Caco-2 (cell line): ENCODE data around the gene BRIP1. TPM values are rescaled to one million over a fixed set of nuclear protein-coding genes. Genes with fewer than 3 reads are reported as not detected.

ENCODE experiments used
- BruUV-seq: library from RNA; stranded (reverse); fragments of 400-500 nt; replicated peaks from 2 replicates; lab custom pipeline; 2021; lab: Mats Ljungman, UMichigan
- CTCF ChIA-PET: fragments of 300-600 bp; sonication (Branson Sonifier 250); formaldehyde crosslinking; loops from one replicate; lab custom pipeline; 2022; ENCODE audit warnings: antibody characterized with exemption; lab: Charles Lee
- POLR2A ChIA-PET: fragments of 300-600 bp; sonication (Branson Sonifier 250); formaldehyde crosslinking; loops from one replicate; lab custom pipeline; 2022; ENCODE audit warnings: antibody characterized with exemption; lab: Charles Lee
- DNase-seq, 2 experiments: peaks; one replicate each; pipeline versions ENCODE4 v3.0.0 to v3.0.0-alpha.2; 2020 to 2022
- H3K27me3 ChIP-seq: replicated peaks from 2 replicates; pipeline ENCODE4 v1.6.0; 2011; ENCODE audit warnings: low read length; ENCODE audit not compliant: control insufficient read depth, insufficient read depth
- H3K36me3 ChIP-seq: 2 replicates; pipeline ENCODE4 v1.5.1; 2011; ENCODE audit warnings: low read length; ENCODE audit not compliant: control insufficient read depth, insufficient read depth
- H3K4me1 ChIP-seq: fragments of 250-450 bp; sonication (Bioruptor Pico); 2 replicates; pipeline ENCODE4 v1.5.1; 2020; ENCODE audit warnings: mild to moderate bottlenecking
- H3K4me3 ChIP-seq: 2 replicates; pipeline ENCODE4 v1.5.1; 2011; ENCODE audit warnings: low read depth, mild to moderate bottlenecking, control low read depth, low read length
- H3K9me3 ChIP-seq: fragments of 250-450 bp; sonication (Bioruptor Pico); 2 replicates; pipeline ENCODE4 v1.5.1; 2020; ENCODE audit warnings: mild to moderate bottlenecking, moderate library complexity
- H3K27ac Mint-ChIP-seq: one replicate; pipeline ENCODE4 v1.8.0; 2022; ENCODE audit warnings: mixed read lengths; ENCODE audit not compliant: unreplicated experiment
- H3K27me3 Mint-ChIP-seq: one replicate; pipeline ENCODE4 v1.8.0; 2022; ENCODE audit warnings: mixed read lengths; ENCODE audit not compliant: insufficient read depth, unreplicated experiment
- H3K36me3 Mint-ChIP-seq: one replicate; pipeline ENCODE4 v1.8.0; 2022; ENCODE audit warnings: mild to moderate bottlenecking, mixed read lengths; ENCODE audit not compliant: insufficient read depth, unreplicated experiment
- H3K4me1 Mint-ChIP-seq: one replicate; pipeline ENCODE4 v1.8.0; 2022; ENCODE audit warnings: low read depth, mixed read lengths; ENCODE audit not compliant: unreplicated experiment
- H3K4me3 Mint-ChIP-seq: one replicate; pipeline ENCODE4 v1.8.0; 2022; ENCODE audit warnings: mild to moderate bottlenecking, moderate library complexity, mixed read lengths; ENCODE audit not compliant: unreplicated experiment
- H3K9me3 Mint-ChIP-seq: one replicate; pipeline ENCODE4 v1.8.0; 2022; ENCODE audit warnings: mixed read lengths; ENCODE audit not compliant: unreplicated experiment
- CTCF ChIP-seq, 2 experiments: fragments of 200-600 bp in 1 of 2; IDR thresholded peaks; 1 replicate in 1 of 2; 2 replicates in 1 of 2; pipeline versions ENCODE4 v1.5.1 to v1.8.0; 2011 to 2022; ENCODE audit warnings: antibody characterized with exemption in 1 of 2, control low read depth in 1 of 2, inconsistent platforms in 1 of 2, low read depth in 1 of 2, low read length in 1 of 2, mild to moderate bottlenecking in 1 of 2, moderate library complexity in 1 of 2; ENCODE audit not compliant: insufficient read depth in 1 of 2, severe bottlenecking in 1 of 2, unreplicated experiment in 1 of 2
- intact Hi-C: fragments of 100-400 bp; cut with micrococcal nuclease; formaldehyde crosslinking; loops from one replicate; pipeline ENCODE4 v1.10.0; 2022; ENCODE audit not compliant: unreplicated experiment
- total RNA-seq: library from RNA; stranded (reverse); gene quantifications from 2 replicates; pipeline ENCODE4 v1.2.3, GENCODE V29; 2022

The BRIP1 gene
- total RNA-seq, 1 experiment from 2014 or later: 18.3 TPM

- DNase-seq: no peak
- Mint-ChIP-seq H3K9me3 (no peaks in the 10 kb centered on the region), H3K27me3 (no peaks in the 10 kb centered on the region), H3K4me1 (no peaks in the 10 kb centered on the region), H3K36me3 (peaks cover 13% of the 10 kb centered on the region), H3K27ac (no peak overlapping the region), H3K4me3 (no peak overlapping the region)
- H3K36me3 ChIP-seq: no peaks in the 10 kb centered on the region
- H3K27me3 ChIP-seq: no peaks in the 10 kb centered on the region
- no peaks in the 10 kb centered on the region for H3K9me3 ChIP-seq
- H3K4me3 ChIP-seq: no peak overlapping the region
- CTCF ChIA-PET: no interaction called here
- no peak for TF ChIP-seq CTCF (IDR thresholded peaks at IDR 0.05; ENCODE audit: insufficient read depth in 1 of 2, low read depth in 1 of 2, low read length in 1 of 2, severe bottlenecking in 1 of 2, unreplicated experiment in 1 of 2)
- peaks cover 9% of the 10 kb centered on the region; the same call in 1 of the 2 replicates for H3K4me1 ChIP-seq
- POLR2A ChIA-PET: no interaction called here
- BruUV-seq: no TSS peak
- intact Hi-C loops: no loop called here
Measured at GRCh38 chr17:61803796-61804195, 59.5 kb downstream of the BRIP1 start.

- Histone ChIP-seq H3K9me3 (no peaks in the 10 kb centered on the region), H3K27me3 (no peaks in the 10 kb centered on the region), H3K4me1 (peaks cover 9% of the 10 kb centered on the region; the same call in 1 of the 2 replicates), H3K4me3 (no peak overlapping the region), H3K36me3 (no peaks in the 10 kb centered on the region)
- Mint-ChIP-seq H3K4me3 (no peak overlapping the region), H3K27me3 (no peaks in the 10 kb centered on the region), H3K36me3 (peaks cover 7% of the 10 kb centered on the region), H3K4me1 (no peaks in the 10 kb centered on the region), H3K9me3 (no peaks in the 10 kb centered on the region), H3K27ac (no peak overlapping the region)
- ChIA-PET CTCF (no interaction called here), POLR2A (no interaction called here)
- intact Hi-C loops: no loop called here
- TF ChIP-seq CTCF (IDR thresholded peaks at IDR 0.05; ENCODE audit: insufficient read depth in 1 of 2, low read depth in 1 of 2, low read length in 1 of 2, severe bottlenecking in 1 of 2, unreplicated experiment in 1 of 2): no peak
- no TSS peak for BruUV-seq
- no peak for DNase-seq
Measured at GRCh38 chr17:61803216-61803615, 60.1 kb downstream of the BRIP1 start.

- BruUV-seq: no TSS peak
Measured at GRCh38 chr17:61799812-61800484, 63.4 kb downstream of the BRIP1 start.

More at GRCh38 chr17:61799812-61800484, 63.4 kb downstream of the BRIP1 start:
- no peaks in the 10 kb centered on the region for H3K36me3 ChIP-seq
- no peak for TF ChIP-seq CTCF (IDR thresholded peaks at IDR 0.05; ENCODE audit: insufficient read depth in 1 of 2, low read depth in 1 of 2, low read length in 1 of 2, severe bottlenecking in 1 of 2, unreplicated experiment in 1 of 2)
- no peak overlapping the region for H3K4me3 ChIP-seq
- intact Hi-C loops: no loop called here
- ChIA-PET POLR2A (interaction anchor here (0.6 kb wide), 1 partner anchor 86 kb away, joined by 3 read pairs; no protein-coding TSS in a partner anchor), CTCF (no interaction called here)
- H3K9me3 ChIP-seq: no peaks in the 10 kb centered on the region
- Mint-ChIP-seq H3K9me3 (no peaks in the 10 kb centered on the region), H3K27me3 (no peaks in the 10 kb centered on the region), H3K4me3 (no peak overlapping the region), H3K27ac (no peak overlapping the region), H3K36me3 (peaks cover 22% of the 10 kb centered on the region), H3K4me1 (no peaks in the 10 kb centered on the region)
- no peaks in the 10 kb centered on the region for H3K27me3 ChIP-seq
- no peaks in the 10 kb centered on the region for H3K4me1 ChIP-seq
- no peak for DNase-seq
